GM12801 (cell line): Measurements from ENCODE around the gene DCC.

Experiments
- TF ChIP-seq, protein P1 (sequence below): IDR thresholded peaks from one replicate; pipeline ENCODE4 v1.5.1; 2011; ENCODE audit warnings: control low read depth; ENCODE audit not compliant: insufficient read length; ENCODE audit errors: extremely low read depth

Gene DCC

GRCh38 chr18:52376104-52376503 is 36.1 kb downstream of the DCC start:
- TF ChIP-seq, protein P1, sequence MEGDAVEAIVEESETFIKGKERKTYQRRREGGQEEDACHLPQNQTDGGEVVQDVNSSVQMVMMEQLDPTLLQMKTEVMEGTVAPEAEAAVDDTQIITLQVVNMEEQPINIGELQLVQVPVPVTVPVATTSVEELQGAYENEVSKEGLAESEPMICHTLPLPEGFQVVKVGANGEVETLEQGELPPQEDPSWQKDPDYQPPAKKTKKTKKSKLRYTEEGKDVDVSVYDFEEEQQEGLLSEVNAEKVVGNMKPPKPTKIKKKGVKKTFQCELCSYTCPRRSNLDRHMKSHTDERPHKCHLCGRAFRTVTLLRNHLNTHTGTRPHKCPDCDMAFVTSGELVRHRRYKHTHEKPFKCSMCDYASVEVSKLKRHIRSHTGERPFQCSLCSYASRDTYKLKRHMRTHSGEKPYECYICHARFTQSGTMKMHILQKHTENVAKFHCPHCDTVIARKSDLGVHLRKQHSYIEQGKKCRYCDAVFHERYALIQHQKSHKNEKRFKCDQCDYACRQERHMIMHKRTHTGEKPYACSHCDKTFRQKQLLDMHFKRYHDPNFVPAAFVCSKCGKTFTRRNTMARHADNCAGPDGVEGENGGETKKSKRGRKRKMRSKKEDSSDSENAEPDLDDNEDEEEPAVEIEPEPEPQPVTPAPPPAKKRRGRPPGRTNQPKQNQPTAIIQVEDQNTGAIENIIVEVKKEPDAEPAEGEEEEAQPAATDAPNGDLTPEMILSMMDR: no peak

DNA sequence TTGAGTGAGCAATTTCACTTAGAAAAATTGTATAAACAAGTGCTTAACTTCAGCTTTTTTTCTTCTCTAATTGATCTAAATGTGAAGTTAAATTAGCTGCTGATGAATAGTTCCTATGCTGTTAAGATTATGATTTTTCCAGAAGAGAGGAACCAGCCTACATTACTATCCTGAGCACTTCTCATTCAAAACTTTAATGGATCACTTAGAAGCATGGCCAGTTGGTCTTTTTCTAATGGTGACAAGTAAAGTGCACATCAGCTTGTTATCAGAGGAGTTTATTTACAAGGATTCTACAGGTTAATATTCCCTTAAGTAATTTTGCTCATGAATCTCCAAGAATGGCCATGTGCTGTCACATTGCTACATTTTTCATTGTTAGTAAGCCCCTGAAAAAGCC is 37.1 kb downstream of the DCC start:
- TF ChIP-seq, protein P1: no peak

- TF ChIP-seq, protein P1: no peak
These were observed 46.3 kb downstream of the DCC start for GRCh38 chr18:52386306-52386705.

DNA sequence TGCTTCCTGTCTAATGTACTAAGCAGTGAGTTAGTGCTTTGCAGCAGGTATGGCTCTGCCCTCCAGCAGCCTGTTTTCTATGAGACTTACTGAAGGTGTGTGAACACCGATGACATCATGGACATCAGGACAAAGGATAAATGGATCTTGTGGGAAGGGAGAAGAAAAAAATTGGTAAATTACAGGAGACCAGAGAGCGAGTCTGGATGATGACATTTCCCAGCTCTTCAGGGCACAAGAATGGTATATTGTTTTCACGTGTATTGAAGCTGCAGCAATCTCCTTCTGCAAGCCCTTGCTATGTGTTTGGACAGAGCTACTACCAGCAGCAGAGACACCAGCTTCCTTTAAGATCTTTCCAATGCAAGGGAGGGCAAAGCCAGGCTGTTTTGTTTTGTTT is 47.2 kb downstream of the DCC start:
- TF ChIP-seq, protein P1: no peak

DNA sequence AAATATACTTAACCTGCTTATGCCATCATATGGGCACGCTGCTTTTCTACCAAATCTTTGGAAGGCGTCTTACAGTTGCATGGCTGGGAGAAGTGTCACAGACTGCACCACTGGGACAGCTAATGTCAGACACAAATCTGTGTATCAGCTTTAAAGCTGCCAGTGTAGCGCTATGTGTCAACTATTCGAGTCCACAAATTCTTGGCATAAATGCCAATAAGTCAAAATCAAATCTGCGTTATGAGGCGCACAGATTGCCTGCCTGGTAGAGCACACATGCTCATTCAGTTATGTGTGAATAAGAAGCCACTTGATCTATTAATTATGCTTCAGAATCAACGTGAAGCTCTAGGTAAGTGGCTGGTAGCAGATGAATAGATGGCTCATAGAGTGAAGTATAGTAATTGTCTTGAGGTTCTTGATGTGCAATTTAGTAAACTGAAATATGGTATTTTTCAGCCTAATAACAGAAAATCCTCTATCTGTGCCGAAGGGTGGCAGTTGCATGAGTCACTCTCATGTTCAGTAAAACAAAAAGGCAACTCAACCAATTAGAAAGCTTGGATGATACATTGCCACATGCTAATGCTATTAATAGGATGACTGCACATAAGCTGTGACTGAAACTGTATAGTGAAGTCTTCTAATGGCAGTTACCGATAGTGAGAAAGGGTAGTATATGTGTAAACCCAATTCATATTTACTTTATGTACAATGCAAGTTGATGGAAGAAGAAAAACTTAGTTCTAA is 52.0 kb downstream of the DCC start:
- TF ChIP-seq, protein P1: no peak

GRCh38 chr18:52394602-52395001 is 54.6 kb downstream of the DCC start:
- TF ChIP-seq, protein P1: no peak

GRCh38 chr18:52395146-52395852 is 55.3 kb downstream of the DCC start:
- TF ChIP-seq, protein P1: no peak
